Thyroid gland (tissue), 4 donors: ENCODE measurements around the gene KPNA3. TPM values are rescaled to one million over a fixed set of nuclear protein-coding genes. Genes with fewer than 3 reads are reported as not detected.
"Not testable (repeated sequence)": the region's sequence is repeated elsewhere in the genome, so short reads cannot be mapped to it uniquely, and the experiment has no call there.

Experiments
- DNase-seq, 2 donors: peaks; one replicate each; pipeline ENCODE4 v3.0.0-alpha.2; 2019
- H3K27ac ChIP-seq, 3 donors: fragments of 200-600 bp; sonication (generic); 1 replicate in 2 of 3; 2 replicates in 1 of 3; pipeline ENCODE4 v1.5.1; 2016 to 2019; ENCODE audit warnings: mild to moderate bottlenecking in 1 of 3, moderate library complexity in 1 of 3
- H3K27me3 ChIP-seq: fragments of 200-600 bp; sonication (generic); one replicate; pipeline ENCODE4 v1.5.1; 2019
- H3K36me3 ChIP-seq, 2 donors: fragments of 200-600 bp; sonication (generic); one replicate each; pipeline ENCODE4 v1.5.1; 2016 to 2019
- H3K4me1 ChIP-seq, 2 donors: fragments of 200-600 bp; sonication (generic); one replicate each; pipeline ENCODE4 v1.5.1; 2017 to 2019
- H3K4me3 ChIP-seq, 3 donors: fragments of 200-600 bp; sonication (generic); replicated peaks in 1 of 3; 1 replicate in 2 of 3; 2 replicates in 1 of 3; pipeline ENCODE4 v1.5.1; 2016; ENCODE audit warnings: mild to moderate bottlenecking in 1 of 3
- H3K9me3 ChIP-seq: fragments of 200-600 bp; sonication (generic); one replicate; pipeline ENCODE4 v1.5.1; 2017
- POLR2A ChIP-seq, 2 donors: fragments of 450-650 bp; IDR thresholded peaks; one replicate each; pipeline ENCODE4 v1.6.1; 2017; ENCODE audit warnings: antibody characterized with exemption in 2 of 2, mild to moderate bottlenecking in 2 of 2, moderate library complexity in 1 of 2
- WGBS, 2 donors: methylation state at CpG; one replicate each; pipeline ENCODE4 v1.1.5; 2017; 5-methylcytosine and 5-hydroxymethylcytosine counted together
- intact Hi-C: fragments of 100-400 bp; cut with DNase I; formaldehyde crosslinking; loops from one replicate; pipeline ENCODE4 v1.15.1; 2023
- total RNA-seq, 4 donors: library from RNA; depleted of rRNA; stranded (reverse); fragments of >200 nt; gene quantifications; one replicate each; pipeline ENCODE4 v1.2.3, GENCODE V29; 2016
- TF ChIP-seq, protein P1 (sequence below), 6 experiments: fragments of 200-600 bp in 3 of 6; fragments of 450-650 bp in 3 of 6; sonication (generic) in 3 of 6; IDR thresholded peaks; one replicate each; pipeline ENCODE4 v1.5.1; 2016 to 2019; ENCODE audit warnings: antibody characterized with exemption in 6 of 6, mild to moderate bottlenecking in 2 of 6, inconsistent platforms in 1 of 6, moderate library complexity in 1 of 6

KPNA3 gene
- total RNA-seq, 4 donors from 2014 or later = 29.5 to 34.6 (median 32.1) TPM

DNA sequence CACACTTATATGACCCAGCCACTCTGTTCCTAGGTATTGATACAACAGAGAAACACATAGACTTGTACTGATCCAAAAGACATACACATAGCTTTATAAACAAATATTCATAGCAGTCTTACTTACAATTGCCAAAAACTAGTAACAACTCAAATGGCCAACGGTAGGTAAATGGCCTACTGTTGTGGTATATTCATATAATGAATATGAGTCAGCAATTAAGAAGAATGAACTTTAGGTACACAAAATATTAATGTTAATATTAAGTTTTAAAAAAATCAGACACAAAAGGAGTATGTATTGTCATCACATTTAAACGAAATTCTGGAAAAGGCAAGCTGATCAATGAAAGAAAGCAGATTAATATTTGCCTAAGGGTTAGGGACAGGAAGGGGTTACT, 19.7 kb downstream of the KPNA3 start:
- Histone ChIP-seq H3K27ac (no peak overlapping the region), H3K9me3 (no peaks in the 10 kb centered on the region), H3K27me3 (no peaks in the 10 kb centered on the region), H3K4me3 (no peak overlapping the region), H3K4me1 (no peaks in the 10 kb centered on the region), H3K36me3 (no peaks in the 10 kb centered on the region)
- TF ChIP-seq POLR2A (IDR thresholded peaks at IDR 0.05) = no peak
- intact Hi-C loops = no loop called here
- no peak for DNase-seq
- 91 to 95% methylated on average over 2 of the region's 2 CpGs for WGBS, 2 donors

DNA sequence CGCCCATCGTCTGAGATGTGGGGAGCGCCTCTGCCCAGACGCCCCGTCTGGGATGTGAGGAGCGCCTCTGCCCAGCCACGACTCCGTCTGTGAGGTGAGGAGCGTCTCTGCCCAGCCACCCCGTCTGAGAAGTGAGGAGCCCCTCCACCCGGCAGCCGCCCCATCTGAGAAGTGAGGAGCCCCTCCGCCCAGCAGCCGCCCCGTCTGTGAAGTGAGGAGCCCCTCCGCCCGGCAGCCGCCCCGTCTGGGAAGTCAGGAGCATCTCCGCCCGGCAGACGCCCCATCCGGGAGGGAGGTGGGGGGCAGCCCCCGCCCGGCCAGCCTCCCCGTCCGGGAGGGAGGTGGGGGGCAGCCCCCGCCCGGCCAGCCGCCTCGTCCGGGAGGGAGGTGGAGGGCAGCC, 30.7 kb downstream of the KPNA3 start:
- H3K4me3 ChIP-seq, intact Hi-C loops, H3K27ac ChIP-seq, H3K36me3 ChIP-seq, H3K9me3 ChIP-seq, DNase-seq, H3K27me3 ChIP-seq: not testable (repeated sequence)
- H3K4me1 ChIP-seq = peaks cover 19% of the 10 kb centered on the region in 2 donors
- 80% methylated on average over 1 of the region's 32 CpGs; no CpG with 5 or more reads in 1 of the 2 donors for WGBS, 2 donors

DNA sequence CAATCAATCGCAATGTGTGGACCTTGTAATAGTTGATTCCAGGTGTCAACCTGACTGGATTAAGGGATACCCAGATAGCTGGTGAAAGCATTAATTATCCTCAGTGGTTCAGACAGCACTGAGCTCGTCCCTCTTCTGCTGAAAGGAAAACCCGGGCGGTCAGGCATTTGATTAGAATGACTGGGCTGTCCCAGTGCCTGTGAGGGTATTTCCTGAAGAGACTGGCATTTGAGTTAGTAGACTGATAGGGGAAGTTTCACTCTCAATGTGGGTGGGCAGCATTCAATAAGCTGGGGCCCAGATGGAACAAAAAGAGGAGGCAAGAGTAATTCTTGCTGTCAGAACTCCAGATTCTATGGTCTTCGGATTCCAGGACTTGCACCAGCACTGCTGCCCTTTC, 31.9 kb downstream of the KPNA3 start:
- peaks cover 19% of the 10 kb centered on the region in 2 donors for H3K4me1 ChIP-seq
- WGBS, 2 donors = 88 to 91% methylated on average over 5 of the region's 5 CpGs
- no peak overlapping the region for H3K4me3 ChIP-seq
- H3K27me3 ChIP-seq = no peaks in the 10 kb centered on the region
- no peak for TF ChIP-seq POLR2A (IDR thresholded peaks at IDR 0.05)
- TF ChIP-seq, protein P1, sequence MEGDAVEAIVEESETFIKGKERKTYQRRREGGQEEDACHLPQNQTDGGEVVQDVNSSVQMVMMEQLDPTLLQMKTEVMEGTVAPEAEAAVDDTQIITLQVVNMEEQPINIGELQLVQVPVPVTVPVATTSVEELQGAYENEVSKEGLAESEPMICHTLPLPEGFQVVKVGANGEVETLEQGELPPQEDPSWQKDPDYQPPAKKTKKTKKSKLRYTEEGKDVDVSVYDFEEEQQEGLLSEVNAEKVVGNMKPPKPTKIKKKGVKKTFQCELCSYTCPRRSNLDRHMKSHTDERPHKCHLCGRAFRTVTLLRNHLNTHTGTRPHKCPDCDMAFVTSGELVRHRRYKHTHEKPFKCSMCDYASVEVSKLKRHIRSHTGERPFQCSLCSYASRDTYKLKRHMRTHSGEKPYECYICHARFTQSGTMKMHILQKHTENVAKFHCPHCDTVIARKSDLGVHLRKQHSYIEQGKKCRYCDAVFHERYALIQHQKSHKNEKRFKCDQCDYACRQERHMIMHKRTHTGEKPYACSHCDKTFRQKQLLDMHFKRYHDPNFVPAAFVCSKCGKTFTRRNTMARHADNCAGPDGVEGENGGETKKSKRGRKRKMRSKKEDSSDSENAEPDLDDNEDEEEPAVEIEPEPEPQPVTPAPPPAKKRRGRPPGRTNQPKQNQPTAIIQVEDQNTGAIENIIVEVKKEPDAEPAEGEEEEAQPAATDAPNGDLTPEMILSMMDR (IDR thresholded peaks at IDR 0.05) = no peak
- DNase-seq = no peak
- intact Hi-C loops = no loop called here
- no peak overlapping the region for H3K27ac ChIP-seq
- H3K36me3 ChIP-seq = no peaks in the 10 kb centered on the region
- H3K9me3 ChIP-seq = no peaks in the 10 kb centered on the region

DNA sequence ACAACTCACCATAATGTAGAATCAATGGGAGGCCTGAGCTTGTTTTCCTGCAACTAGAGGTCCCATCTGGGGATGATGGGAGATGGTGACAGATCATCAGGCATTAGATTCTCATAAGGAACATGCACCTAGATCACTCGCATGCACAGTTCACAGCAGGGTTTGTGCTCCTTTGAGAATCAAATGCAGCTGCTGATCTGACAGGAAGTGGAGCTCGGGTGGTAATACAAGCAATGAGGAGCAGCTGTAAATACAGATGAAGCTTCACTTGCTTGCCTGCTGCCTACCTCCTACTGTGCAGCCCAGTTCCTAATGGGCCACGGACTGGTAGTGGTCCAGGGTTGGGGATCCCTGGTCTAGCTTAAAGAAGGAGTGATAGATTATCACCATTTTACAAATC, 33.0 kb downstream of the KPNA3 start:
- TF ChIP-seq, protein P1 (IDR thresholded peaks at IDR 0.05) = no peak
- TF ChIP-seq POLR2A (IDR thresholded peaks at IDR 0.05) = no peak
- intact Hi-C loops = no loop called here
- no peak overlapping the region for H3K27ac ChIP-seq
- DNase-seq = no peak
- peaks cover 15% of the 10 kb centered on the region in 2 donors for H3K4me1 ChIP-seq
- WGBS, 2 donors = 92 to 97% methylated on average over 3 of the region's 3 CpGs
- no peaks in the 10 kb centered on the region for H3K9me3 ChIP-seq
- no peaks in the 10 kb centered on the region for H3K36me3 ChIP-seq
- no peak overlapping the region for H3K4me3 ChIP-seq
- H3K27me3 ChIP-seq = no peaks in the 10 kb centered on the region

DNA sequence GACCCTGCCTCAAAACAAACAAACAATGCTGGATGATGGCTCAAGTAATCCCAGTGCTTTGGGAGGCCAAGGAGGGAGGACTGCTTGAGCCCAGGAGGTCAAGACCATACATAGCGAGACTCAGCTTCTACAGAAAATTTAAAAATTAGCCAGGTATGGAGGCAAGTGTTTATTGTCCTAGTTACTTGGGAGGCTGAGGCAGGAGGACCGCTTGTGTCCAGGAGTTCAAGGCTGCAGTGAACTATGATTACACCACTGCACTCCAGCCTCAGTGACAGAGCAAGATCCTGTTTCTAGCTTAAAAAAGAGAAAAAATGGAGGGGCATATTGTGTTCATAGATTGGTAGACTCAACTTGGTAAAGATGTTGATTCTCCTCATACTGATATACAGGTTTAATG, 36.2 kb downstream of the KPNA3 start:
- Histone ChIP-seq H3K4me1 (peaks cover 6 to 7% of the 10 kb centered on the region in 2 donors), H3K4me3 (no peak overlapping the region), H3K27me3 (no peaks in the 10 kb centered on the region), H3K36me3 (no peaks in the 10 kb centered on the region), H3K27ac (no peak overlapping the region), H3K9me3 (no peaks in the 10 kb centered on the region)
- no peak for DNase-seq
- no peak for TF ChIP-seq POLR2A (IDR thresholded peaks at IDR 0.05)
- TF ChIP-seq, protein P1 (IDR thresholded peaks at IDR 0.05) = no peak
- intact Hi-C loops = no loop called here
- 49 to 71% methylated on average over 2 of the region's 2 CpGs for WGBS, 2 donors

DNA sequence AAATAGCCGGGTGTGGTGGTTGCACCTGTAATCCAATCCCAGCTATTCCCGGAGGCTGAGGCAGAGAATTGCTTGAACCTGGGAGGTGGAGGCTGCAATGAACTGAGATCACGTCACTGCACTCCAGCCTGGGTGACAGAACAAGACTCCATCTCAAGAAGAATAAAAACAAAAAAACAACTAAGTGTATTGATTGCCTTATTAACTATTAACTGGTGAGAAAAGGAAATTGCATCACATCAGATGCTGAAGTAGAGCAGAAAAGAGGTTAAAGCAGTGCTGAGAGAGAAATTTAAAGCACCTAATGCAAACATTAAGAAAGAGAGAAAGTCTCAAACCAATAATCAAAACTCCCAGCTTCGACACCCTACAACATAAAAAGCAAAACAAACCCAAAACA, 38.3 kb downstream of the KPNA3 start:
- Histone ChIP-seq H3K27ac (no peak overlapping the region), H3K9me3 (no peaks in the 10 kb centered on the region), H3K4me3 (no peak overlapping the region), H3K27me3 (no peaks in the 10 kb centered on the region), H3K36me3 (no peaks in the 10 kb centered on the region), H3K4me1 (peaks cover 6 to 7% of the 10 kb centered on the region in 2 donors)
- WGBS, 2 donors = 90 to 91% methylated on average over 4 of the region's 4 CpGs
- intact Hi-C loops = no loop called here
- DNase-seq = no peak
- TF ChIP-seq, protein P1 (IDR thresholded peaks at IDR 0.05) = no peak
- no peak for TF ChIP-seq POLR2A (IDR thresholded peaks at IDR 0.05)
